Measurements from ENCODE around the gene SCGB1D1. TPM values are rescaled to one million over a fixed set of nuclear protein-coding genes. Genes with fewer than 3 reads are reported as not detected.
A peak's percentile ranks its signal among the peaks of the same experiment; 100 is the strongest.

SCGB1D1 gene
- total RNA-seq, 1 experiment from 2014 or later = not detected

GRCh38 chr11:62157603-62158002, 32.4 kb upstream of the SCGB1D1 start:
- Histone ChIP-seq H3K27ac (no peak overlapping the region), H2AFZ (no peak overlapping the region), H3K36me3 (ENCODE audit: low read depth) (peaks cover 8% of the 10 kb centered on the region; the same call in 1 of the 2 replicates), H3K79me2 (ENCODE audit: low read depth) (no peaks in the 10 kb centered on the region), H3K9me3 (ENCODE audit: insufficient read depth, low read depth) (no peaks in the 10 kb centered on the region; the same call in 1 of the 2 replicates), H3K9me2 (ENCODE audit: insufficient read depth) (no peaks in the 10 kb centered on the region), H3F3A (ENCODE audit: insufficient read depth, low read depth) (peaks cover 21% of the 10 kb centered on the region), H3K4me2 (no peak overlapping the region), H4K20me1 (ENCODE audit: insufficient read depth) (no peaks in the 10 kb centered on the region; the same call in 1 of the 2 replicates), H3K27me3 (ENCODE audit: insufficient read depth, low read depth) (peaks cover 44% of the 10 kb centered on the region), H3K4me1 (replicated peaks; ENCODE audit: insufficient read depth) (no peaks in the 10 kb centered on the region), H3K4me3 (no peak overlapping the region)
- POLR2A ChIA-PET (ENCODE audit: unreplicated experiment) = no interaction called here
- no peak for DNase-seq
- CTCF ChIA-PET = no interaction called here
- TF ChIP-seq EZH2 (IDR thresholded peaks at IDR 0.05; ENCODE audit: low read depth) (no peak), CTCF (conservative IDR thresholded peaks at IDR 0.05) (no peak)
- intact Hi-C loops (cut with micrococcal nuclease; ENCODE audit: unreplicated experiment) = no loop called here
- TSS peak; percentile 19 for BruUV-seq (replicated peaks)

- Histone ChIP-seq H2AFZ (no peak overlapping the region), H3K9me2 (ENCODE audit: insufficient read depth) (no peaks in the 10 kb centered on the region), H3K9me3 (ENCODE audit: insufficient read depth, low read depth) (no peaks in the 10 kb centered on the region; the same call in 1 of the 2 replicates), H3K27ac (no peak overlapping the region), H3F3A (ENCODE audit: insufficient read depth, low read depth) (no peaks in the 10 kb centered on the region), H3K4me1 (replicated peaks; ENCODE audit: insufficient read depth) (no peaks in the 10 kb centered on the region), H3K79me2 (ENCODE audit: low read depth) (no peaks in the 10 kb centered on the region), H3K36me3 (ENCODE audit: low read depth) (no peaks in the 10 kb centered on the region), H3K27me3 (ENCODE audit: insufficient read depth, low read depth) (peaks cover 99% of the 10 kb centered on the region), H3K4me3 (no peak overlapping the region), H4K20me1 (ENCODE audit: insufficient read depth) (no peaks in the 10 kb centered on the region), H3K4me2 (no peak overlapping the region)
- CTCF ChIA-PET = interaction anchor here (0.7 kb wide), 1 partner anchor 1396 kb away, joined by 8 read pairs; no protein-coding TSS in a partner anchor
- no TSS peak for BruUV-seq (replicated peaks)
- POLR2A ChIA-PET (ENCODE audit: unreplicated experiment) = interaction anchor here (0.6 kb wide), 1 partner anchor 419 kb away, joined by 6 read pairs; no protein-coding TSS in a partner anchor
- DNase-seq = no peak
- no peak for TF ChIP-seq CTCF (conservative IDR thresholded peaks at IDR 0.05)
- no peak for TF ChIP-seq EZH2 (IDR thresholded peaks at IDR 0.05; ENCODE audit: low read depth)
- intact Hi-C loops (cut with micrococcal nuclease; ENCODE audit: unreplicated experiment) = no loop called here
Measured at GRCh38 chr11:62166371-62166770, 23.6 kb upstream of the SCGB1D1 start.

GRCh38 chr11:62169448-62169847, 20.6 kb upstream of the SCGB1D1 start:
- no peak overlapping the region for H3K4me2 ChIP-seq
- no peak overlapping the region for H3K4me3 ChIP-seq
- H3K9me3 ChIP-seq (ENCODE audit: insufficient read depth, low read depth) = no peaks in the 10 kb centered on the region
- H3K9me2 ChIP-seq (ENCODE audit: insufficient read depth) = no peaks in the 10 kb centered on the region
- CTCF ChIA-PET = interaction anchor here (0.6 kb wide), 1 partner anchor 13 kb away, joined by 6 read pairs; no protein-coding TSS in a partner anchor
- BruUV-seq (replicated peaks) = no TSS peak
- no peaks in the 10 kb centered on the region for H4K20me1 ChIP-seq (ENCODE audit: insufficient read depth)
- POLR2A ChIA-PET (ENCODE audit: unreplicated experiment) = no interaction called here
- no peaks in the 10 kb centered on the region for H3K79me2 ChIP-seq (ENCODE audit: low read depth)
- peaks cover 99% of the 10 kb centered on the region for H3K27me3 ChIP-seq (ENCODE audit: insufficient read depth, low read depth)
- H3K27ac ChIP-seq = no peak overlapping the region
- H3K36me3 ChIP-seq (ENCODE audit: low read depth) = no peaks in the 10 kb centered on the region
- DNase-seq = no peak
- H3F3A ChIP-seq (ENCODE audit: insufficient read depth, low read depth) = no peaks in the 10 kb centered on the region
- H2AFZ ChIP-seq = no peak overlapping the region
- TF ChIP-seq EZH2 (IDR thresholded peaks at IDR 0.05; ENCODE audit: low read depth) (no peak), CTCF (conservative IDR thresholded peaks at IDR 0.05) (no peak)
- intact Hi-C loops (cut with micrococcal nuclease; ENCODE audit: unreplicated experiment) = no loop called here
- no peaks in the 10 kb centered on the region for H3K4me1 ChIP-seq (replicated peaks; ENCODE audit: insufficient read depth)
